ENCODE measurements around the gene PPME1.

PPME1 gene

GRCh38 chr11:74283580-74284180 is 112.6 kb downstream of the PPME1 start:
- DNase-seq: no peak

DNA sequence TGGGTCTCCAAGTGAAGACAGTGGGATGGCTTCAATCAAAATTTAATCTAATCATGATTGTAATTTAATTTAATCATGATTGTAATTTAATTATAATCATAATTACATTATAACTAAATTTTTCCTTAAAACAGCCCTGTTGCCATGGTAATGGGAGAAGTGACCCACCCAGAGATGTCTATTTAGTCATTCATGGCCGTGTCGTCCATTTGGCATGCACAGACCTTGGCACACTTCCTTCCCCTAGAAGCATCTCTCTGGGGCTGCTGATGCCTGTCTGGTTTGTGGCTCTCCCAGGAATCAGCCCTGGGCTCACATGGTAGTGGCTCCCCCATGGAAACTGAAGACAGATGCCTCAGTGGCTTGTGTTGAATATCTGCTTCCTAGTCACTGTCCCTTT is 113.4 kb downstream of the PPME1 start:
- DNase-seq: no peak

- no peak for DNase-seq
Measured at GRCh38 chr11:74288161-74288560, 117.1 kb downstream of the PPME1 start.

GRCh38 chr11:74288911-74289310 is 117.8 kb downstream of the PPME1 start:
- no peak for DNase-seq

- no peak for DNase-seq
Measured at GRCh38 chr11:74297484-74297883, 126.4 kb downstream of the PPME1 start.

- DNase-seq: no peak
Measured at GRCh38 chr11:74299015-74299414, 127.9 kb downstream of the PPME1 start.

Measured in activated CD8-positive, alpha-beta memory T cell treated with anti-CD3 and anti-CD28 coated beads, Interleukin-2, amount 50 U/mL, for 48 hours (primary cell).